Endothelial cell of umbilical vein (primary cell): ENCODE measurements around the gene ZBP1.

Experiments used
- EZH2 ChIP-seq: IDR thresholded peaks from 2 replicates; pipeline ENCODE4 v1.6.1; 2012; ENCODE audit warnings: borderline replicate concordance, low read depth, mild to moderate bottlenecking, moderate library complexity, low read length, inconsistent platforms; ENCODE audit not compliant: severe bottlenecking
- FOS ChIP-seq: IDR thresholded peaks from 2 replicates; pipeline ENCODE4 v1.6.1; 2011; ENCODE audit warnings: mild to moderate bottlenecking, low read length, moderate library complexity, borderline replicate concordance; ENCODE audit not compliant: insufficient read depth
- JUN ChIP-seq: IDR thresholded peaks from 2 replicates; pipeline ENCODE4 v1.6.1; 2011; ENCODE audit warnings: borderline replicate concordance, low read depth; ENCODE audit not compliant: insufficient read length, insufficient read depth
- MYC ChIP-seq: IDR thresholded peaks from one replicate; pipeline ENCODE4 v1.6.1; 2011; ENCODE audit warnings: mild to moderate bottlenecking, low read depth, low read length
- POLR2A ChIP-seq: IDR thresholded peaks from 2 replicates; pipeline ENCODE4 v1.6.1; 2012; ENCODE audit warnings: low read depth, mild to moderate bottlenecking, control low read depth, low read length
- POLR2AphosphoS5 ChIP-seq: IDR thresholded peaks from 2 replicates; pipeline ENCODE4 v1.6.1; 2012; ENCODE audit warnings: low read depth, mild to moderate bottlenecking, control low read depth, low read length, moderate library complexity; ENCODE audit not compliant: insufficient read depth
- TF ChIP-seq, protein P1 (sequence below), 2 donors: IDR thresholded peaks; 1 replicate in 1 of 2; 2 replicates in 1 of 2; pipeline ENCODE4 v1.5.1; 2011; ENCODE audit warnings: low read length in 2 of 2, mild to moderate bottlenecking in 2 of 2, moderate library complexity in 2 of 2, control low read depth in 1 of 2, inconsistent platforms in 1 of 2, low read depth in 1 of 2; ENCODE audit not compliant: insufficient read depth in 1 of 2; ENCODE audit errors: extremely low read depth in 1 of 2
- TF ChIP-seq, protein P2 (sequence below): IDR thresholded peaks from 2 replicates; pipeline ENCODE4 v1.6.1; 2011; ENCODE audit not compliant: insufficient read depth, insufficient read length

DNA sequence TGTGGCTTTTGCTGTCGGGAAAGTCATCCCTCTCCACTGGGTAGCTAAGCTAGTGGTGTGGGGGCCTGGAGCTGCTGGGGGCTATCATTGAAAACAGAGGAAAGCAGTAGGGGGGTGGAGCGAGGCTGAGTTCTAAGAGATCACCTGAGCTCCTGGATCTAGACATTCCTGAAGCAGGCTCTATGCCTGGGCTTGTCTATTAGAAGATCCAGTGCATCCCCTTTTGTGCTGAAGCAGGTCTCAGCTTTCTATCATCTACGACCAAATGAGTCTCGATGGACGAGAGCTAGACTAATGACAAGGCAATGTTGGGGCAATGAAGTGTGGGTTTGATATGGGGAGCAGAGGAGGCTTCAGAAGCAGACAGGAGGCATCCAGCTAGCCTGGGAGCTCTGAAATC, 18.5 kb downstream of the ZBP1 start:
- TF ChIP-seq POLR2A (no peak), POLR2AphosphoS5 (no peak), FOS (no peak), EZH2 (no peak), JUN (no peak), MYC (no peak)
- TF ChIP-seq, protein P1, sequence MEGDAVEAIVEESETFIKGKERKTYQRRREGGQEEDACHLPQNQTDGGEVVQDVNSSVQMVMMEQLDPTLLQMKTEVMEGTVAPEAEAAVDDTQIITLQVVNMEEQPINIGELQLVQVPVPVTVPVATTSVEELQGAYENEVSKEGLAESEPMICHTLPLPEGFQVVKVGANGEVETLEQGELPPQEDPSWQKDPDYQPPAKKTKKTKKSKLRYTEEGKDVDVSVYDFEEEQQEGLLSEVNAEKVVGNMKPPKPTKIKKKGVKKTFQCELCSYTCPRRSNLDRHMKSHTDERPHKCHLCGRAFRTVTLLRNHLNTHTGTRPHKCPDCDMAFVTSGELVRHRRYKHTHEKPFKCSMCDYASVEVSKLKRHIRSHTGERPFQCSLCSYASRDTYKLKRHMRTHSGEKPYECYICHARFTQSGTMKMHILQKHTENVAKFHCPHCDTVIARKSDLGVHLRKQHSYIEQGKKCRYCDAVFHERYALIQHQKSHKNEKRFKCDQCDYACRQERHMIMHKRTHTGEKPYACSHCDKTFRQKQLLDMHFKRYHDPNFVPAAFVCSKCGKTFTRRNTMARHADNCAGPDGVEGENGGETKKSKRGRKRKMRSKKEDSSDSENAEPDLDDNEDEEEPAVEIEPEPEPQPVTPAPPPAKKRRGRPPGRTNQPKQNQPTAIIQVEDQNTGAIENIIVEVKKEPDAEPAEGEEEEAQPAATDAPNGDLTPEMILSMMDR (IDR thresholded peaks at IDR 0.05; ENCODE audit: extremely low read depth in 1 of 2, insufficient read depth in 1 of 2, low read depth in 1 of 2, low read length in 2 of 2): no peak
- TF ChIP-seq, protein P2, sequence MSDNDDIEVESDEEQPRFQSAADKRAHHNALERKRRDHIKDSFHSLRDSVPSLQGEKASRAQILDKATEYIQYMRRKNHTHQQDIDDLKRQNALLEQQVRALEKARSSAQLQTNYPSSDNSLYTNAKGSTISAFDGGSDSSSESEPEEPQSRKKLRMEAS: no peak
